Loucy (cell line): ENCODE data around the gene FRRS1L.

Experiments
- H2AFZ ChIP-seq: fragments of 200-600 bp; sonication (generic); 2 replicates; pipeline ENCODE4 v1.6.0; 2016; ENCODE audit warnings: antibody characterized with exemption, mild to moderate bottlenecking, low read length, moderate library complexity
- H3F3A ChIP-seq: fragments of 200-600 bp; 2 replicates; pipeline ENCODE4 v1.6.0; 2016; ENCODE audit warnings: antibody characterized with exemption, low read depth, mild to moderate bottlenecking
- H3K27me3 ChIP-seq: fragments of 200-600 bp; sonication (generic); 2 replicates; pipeline ENCODE4 v1.6.1; 2014; ENCODE audit warnings: low read length, mild to moderate bottlenecking; ENCODE audit not compliant: insufficient read depth, poor library complexity, severe bottlenecking
- H3K36me3 ChIP-seq: fragments of 200-600 bp; sonication (generic); 2 replicates; pipeline ENCODE4 v1.6.1; 2016; ENCODE audit warnings: low read length; ENCODE audit not compliant: insufficient read depth
- H3K4me1 ChIP-seq: fragments of 200-600 bp; sonication (generic); 2 replicates; pipeline ENCODE4 v1.5.1; 2014; ENCODE audit warnings: low read length, mild to moderate bottlenecking; ENCODE audit not compliant: insufficient read depth, poor library complexity, severe bottlenecking
- H3K4me2 ChIP-seq: fragments of 200-600 bp; sonication (generic); 2 replicates; pipeline ENCODE4 v1.6.0; 2014; ENCODE audit warnings: antibody characterized with exemption, low read length, low read depth, mild to moderate bottlenecking; ENCODE audit not compliant: poor library complexity, severe bottlenecking
- H3K4me3 ChIP-seq: fragments of 200-600 bp; sonication (generic); 2 replicates; pipeline ENCODE4 v1.5.1; 2014; ENCODE audit warnings: low read length, mild to moderate bottlenecking, mixed read lengths; ENCODE audit not compliant: poor library complexity, severe bottlenecking
- H3K79me2 ChIP-seq: fragments of 200-600 bp; sonication (generic); 2 replicates; pipeline ENCODE4 v1.6.1; 2014; ENCODE audit warnings: low read length; ENCODE audit not compliant: insufficient read depth
- H3K9ac ChIP-seq: fragments of 200-600 bp; sonication (generic); 2 replicates; pipeline ENCODE4 v1.6.0; 2014; ENCODE audit warnings: mild to moderate bottlenecking, low read depth, low read length, moderate library complexity; ENCODE audit not compliant: poor library complexity, severe bottlenecking
- H3K9me2 ChIP-seq: fragments of 200-600 bp; sonication (generic); replicated peaks from 2 replicates; pipeline ENCODE4 v1.6.1; 2016; ENCODE audit warnings: low read depth, low read length, mixed read lengths
- H3K9me3 ChIP-seq: fragments of 200-600 bp; sonication (generic); 2 replicates; pipeline ENCODE4 v1.6.1; 2014; ENCODE audit warnings: mild to moderate bottlenecking, antibody characterized with exemption, low read length, low read depth; ENCODE audit not compliant: insufficient read depth
- H4K20me1 ChIP-seq: fragments of 200-600 bp; sonication (generic); 2 replicates; pipeline ENCODE4 v1.6.0; 2014; ENCODE audit warnings: antibody characterized with exemption, low read length, mild to moderate bottlenecking; ENCODE audit not compliant: insufficient read depth, poor library complexity, severe bottlenecking
- CTCF ChIP-seq: fragments of 200-600 bp; sonication (generic); conservative IDR thresholded peaks from 2 replicates; pipeline ENCODE4 v1.5.1; 2014; ENCODE audit warnings: mild to moderate bottlenecking, antibody characterized with exemption, low read length
- EZH2phosphoT487 ChIP-seq: fragments of 200-600 bp; IDR thresholded peaks from 2 replicates; pipeline ENCODE4 v1.6.1; 2018; ENCODE audit warnings: antibody characterized with exemption, mild to moderate bottlenecking, moderate library complexity, borderline replicate concordance

Gene FRRS1L

GRCh38 chr9:109094268-109094667, 72.8 kb downstream of the FRRS1L start:
- Histone ChIP-seq H3K9me2 (no peaks in the 10 kb centered on the region), H4K20me1 (peaks cover 34% of the 10 kb centered on the region), H3K9ac (no peak overlapping the region), H3K36me3 (peaks cover 68% of the 10 kb centered on the region), H3K79me2 (peaks cover 70% of the 10 kb centered on the region), H3K9me3 (no peaks in the 10 kb centered on the region), H3K4me3 (no peak overlapping the region), H3K4me2 (no peak overlapping the region), H2AFZ (no peak overlapping the region), H3F3A (no peaks in the 10 kb centered on the region), H3K4me1 (peaks cover 13% of the 10 kb centered on the region), H3K27me3 (no peaks in the 10 kb centered on the region)
- TF ChIP-seq CTCF, result no peak
- no peak for TF ChIP-seq EZH2phosphoT487

GRCh38 chr9:109092587-109092986, 74.5 kb downstream of the FRRS1L start:
- Histone ChIP-seq H3K9ac (no peak overlapping the region), H3K4me2 (no peak overlapping the region), H2AFZ (no peak overlapping the region), H3K9me3 (no peaks in the 10 kb centered on the region), H4K20me1 (peaks cover 25% of the 10 kb centered on the region), H3K4me1 (no peaks in the 10 kb centered on the region), H3K4me3 (no peak overlapping the region), H3K79me2 (peaks cover 53% of the 10 kb centered on the region), H3F3A (no peaks in the 10 kb centered on the region), H3K9me2 (no peaks in the 10 kb centered on the region), H3K27me3 (no peaks in the 10 kb centered on the region), H3K36me3 (peaks cover 85% of the 10 kb centered on the region)
- TF ChIP-seq CTCF, result no peak
- no peak for TF ChIP-seq EZH2phosphoT487

- Histone ChIP-seq H3K9ac (no peak overlapping the region), H3K36me3 (peaks cover 87% of the 10 kb centered on the region), H3K4me3 (no peak overlapping the region), H3F3A (no peaks in the 10 kb centered on the region), H3K79me2 (peaks cover 49% of the 10 kb centered on the region), H3K4me1 (no peaks in the 10 kb centered on the region), H3K9me2 (no peaks in the 10 kb centered on the region), H3K9me3 (no peaks in the 10 kb centered on the region), H3K27me3 (no peaks in the 10 kb centered on the region), H4K20me1 (peaks cover 21% of the 10 kb centered on the region), H3K4me2 (no peak overlapping the region), H2AFZ (no peak overlapping the region)
- no peak for TF ChIP-seq EZH2phosphoT487
- no peak for TF ChIP-seq CTCF
These were observed 74.9 kb downstream of the FRRS1L start for GRCh38 chr9:109092051-109092580.
